ENCODE results near the gene KCNK17.

DNA sequence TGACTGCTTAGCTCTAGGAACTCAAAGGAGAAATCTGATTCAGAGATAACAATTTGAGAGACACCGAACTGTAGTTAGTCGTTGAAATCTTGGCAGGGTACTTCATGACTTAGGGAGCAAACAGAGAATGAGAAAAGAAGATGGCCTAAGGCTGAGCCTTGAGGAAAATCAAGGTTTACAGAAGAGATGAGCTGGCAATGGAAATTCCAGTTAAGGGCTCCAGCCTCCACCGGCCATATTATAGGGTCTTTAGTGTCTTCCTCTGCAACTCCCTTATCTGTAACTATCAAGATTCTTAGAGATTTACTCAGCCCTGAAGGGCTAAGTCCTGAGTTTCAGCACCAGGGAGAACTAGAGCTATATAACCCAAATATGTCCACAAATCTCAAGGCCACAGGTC, 26.6 kb downstream of the KCNK17 start:
- TF ChIP-seq, protein P1, sequence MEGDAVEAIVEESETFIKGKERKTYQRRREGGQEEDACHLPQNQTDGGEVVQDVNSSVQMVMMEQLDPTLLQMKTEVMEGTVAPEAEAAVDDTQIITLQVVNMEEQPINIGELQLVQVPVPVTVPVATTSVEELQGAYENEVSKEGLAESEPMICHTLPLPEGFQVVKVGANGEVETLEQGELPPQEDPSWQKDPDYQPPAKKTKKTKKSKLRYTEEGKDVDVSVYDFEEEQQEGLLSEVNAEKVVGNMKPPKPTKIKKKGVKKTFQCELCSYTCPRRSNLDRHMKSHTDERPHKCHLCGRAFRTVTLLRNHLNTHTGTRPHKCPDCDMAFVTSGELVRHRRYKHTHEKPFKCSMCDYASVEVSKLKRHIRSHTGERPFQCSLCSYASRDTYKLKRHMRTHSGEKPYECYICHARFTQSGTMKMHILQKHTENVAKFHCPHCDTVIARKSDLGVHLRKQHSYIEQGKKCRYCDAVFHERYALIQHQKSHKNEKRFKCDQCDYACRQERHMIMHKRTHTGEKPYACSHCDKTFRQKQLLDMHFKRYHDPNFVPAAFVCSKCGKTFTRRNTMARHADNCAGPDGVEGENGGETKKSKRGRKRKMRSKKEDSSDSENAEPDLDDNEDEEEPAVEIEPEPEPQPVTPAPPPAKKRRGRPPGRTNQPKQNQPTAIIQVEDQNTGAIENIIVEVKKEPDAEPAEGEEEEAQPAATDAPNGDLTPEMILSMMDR (IDR thresholded peaks at IDR 0.05): no peak
- TF ChIP-seq POLR2A (IDR thresholded peaks at IDR 0.05) (no peak), EP300 (IDR thresholded peaks at IDR 0.05) (no peak), POLR2AphosphoS5 (IDR thresholded peaks at IDR 0.05) (no peak)

All from stomach (tissue), 4 donors.